ENCODE data around the gene CFAP74.

The CFAP74 gene

GRCh38 chr1:1926886-1927660 lies 76.5 kb downstream of the CFAP74 start:
- DNase-seq = no peak

- DNase-seq = no peak
Measured at GRCh38 chr1:1926346-1926811, 77.2 kb downstream of the CFAP74 start.

GRCh38 chr1:1925437-1926345 lies 77.9 kb downstream of the CFAP74 start:
- DNase-seq = no peak

GRCh38 chr1:1924849-1925248 lies 78.7 kb downstream of the CFAP74 start:
- no peak for DNase-seq

GRCh38 chr1:1924386-1924785 lies 79.2 kb downstream of the CFAP74 start:
- no peak for DNase-seq

GRCh38 chr1:1922956-1923833 lies 80.4 kb downstream of the CFAP74 start:
- DNase-seq = no peak

- no peak for DNase-seq
Measured at GRCh38 chr1:1922702-1922955, 81.0 kb downstream of the CFAP74 start.

GRCh38 chr1:1921901-1922701 lies 81.5 kb downstream of the CFAP74 start:
- DNase-seq = no peak

- DNase-seq = no peak
Measured at GRCh38 chr1:1921459-1921862, 82.1 kb downstream of the CFAP74 start.

- no peak for DNase-seq
Measured at GRCh38 chr1:1920608-1921458, 82.8 kb downstream of the CFAP74 start.

GRCh38 chr1:1920057-1920607 lies 83.5 kb downstream of the CFAP74 start:
- DNase-seq = no peak

- DNase-seq = peak; percentile 88
Measured at GRCh38 chr1:1919304-1920056, 84.1 kb downstream of the CFAP74 start.

GRCh38 chr1:1918901-1919303 lies 84.7 kb downstream of the CFAP74 start, which contains the start of gene TMEM52:
TMEM52 (minus strand) TSS chr1:1919279; CDS start chr1:1919265, 14 bp downstream.
- no peak for DNase-seq

GRCh38 chr1:1917995-1918900 lies 85.3 kb downstream of the CFAP74 start:
- DNase-seq = no peak

- DNase-seq = no peak
Measured at GRCh38 chr1:1917304-1917976, 86.1 kb downstream of the CFAP74 start.

GRCh38 chr1:1916851-1917251 lies 86.7 kb downstream of the CFAP74 start:
- no peak for DNase-seq

GRCh38 chr1:1915911-1916840 lies 87.4 kb downstream of the CFAP74 start:
- DNase-seq = no peak
